GM19043 (cell line): ENCODE results near the gene HS6ST1.
"Not testable (repeated sequence)": the region's sequence is repeated elsewhere in the genome, so short reads cannot be mapped to it uniquely, and the experiment has no call there.

ENCODE experiments used
- ATAC-seq: cut with Tn5 transposase; IDR thresholded peaks from one replicate; pipeline ENCODE4 v1.9.1; 2021; ENCODE audit warnings: low read depth; ENCODE audit not compliant: unreplicated experiment

Gene HS6ST1

DNA sequence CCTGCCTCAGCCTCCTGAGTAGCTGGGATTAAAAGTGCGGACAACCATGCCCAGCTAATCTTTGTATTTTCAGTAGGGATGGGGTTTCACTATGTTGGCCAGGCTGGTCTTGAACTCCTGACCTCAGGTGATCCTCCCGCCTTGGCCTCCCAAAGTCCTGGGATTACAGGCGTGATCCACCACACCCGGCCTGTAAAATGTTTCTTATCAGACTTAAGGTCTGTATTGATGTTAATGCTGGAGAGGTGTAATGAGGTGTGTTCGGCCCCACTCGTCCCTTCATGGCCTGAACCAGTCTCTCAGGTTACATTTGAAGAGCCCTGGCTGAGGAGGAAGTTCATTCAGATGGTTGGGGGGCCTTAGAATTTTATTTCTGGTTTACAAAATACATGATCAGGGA, 66.6 kb downstream of the HS6ST1 start:
- not testable (repeated sequence) for ATAC-seq

DNA sequence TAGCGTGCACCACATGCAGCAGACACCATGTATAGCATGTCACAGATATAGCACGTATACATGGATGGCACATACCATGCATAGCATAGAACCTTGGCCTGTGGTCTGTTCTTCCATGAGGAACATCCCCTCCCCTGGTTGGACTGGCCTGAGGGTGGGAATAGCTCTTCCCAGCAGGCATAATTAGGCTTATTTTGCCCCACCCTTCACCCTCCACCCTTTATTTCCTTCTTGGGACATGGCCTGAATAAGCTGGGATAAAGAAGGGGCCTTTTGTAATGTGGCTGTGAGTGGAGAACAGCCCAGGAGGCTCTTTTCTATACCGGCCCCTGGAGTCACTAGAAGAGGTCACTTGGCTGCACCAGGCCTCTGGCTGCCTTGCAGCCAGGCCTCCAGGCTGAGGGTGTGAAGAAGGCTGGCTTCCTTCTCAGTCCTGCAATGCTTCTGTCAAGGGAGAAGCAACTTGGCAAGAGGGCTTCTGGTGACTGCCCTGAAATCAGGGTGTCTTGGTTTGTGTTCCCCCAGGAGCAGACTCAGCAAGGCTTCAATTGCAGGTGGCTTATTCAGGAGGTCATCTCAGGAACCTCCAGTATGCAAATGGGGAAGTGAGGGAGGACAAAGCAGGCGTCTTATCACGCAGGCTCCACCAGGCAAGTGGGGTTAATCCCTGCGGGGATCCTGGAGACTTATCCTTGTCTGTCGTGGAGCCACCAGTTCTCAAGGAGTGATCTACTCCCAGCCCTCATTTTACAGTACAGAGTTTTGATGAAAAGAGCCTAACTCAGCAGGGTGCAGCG, 68.2 kb downstream of the HS6ST1 start:
- no peak for ATAC-seq

DNA sequence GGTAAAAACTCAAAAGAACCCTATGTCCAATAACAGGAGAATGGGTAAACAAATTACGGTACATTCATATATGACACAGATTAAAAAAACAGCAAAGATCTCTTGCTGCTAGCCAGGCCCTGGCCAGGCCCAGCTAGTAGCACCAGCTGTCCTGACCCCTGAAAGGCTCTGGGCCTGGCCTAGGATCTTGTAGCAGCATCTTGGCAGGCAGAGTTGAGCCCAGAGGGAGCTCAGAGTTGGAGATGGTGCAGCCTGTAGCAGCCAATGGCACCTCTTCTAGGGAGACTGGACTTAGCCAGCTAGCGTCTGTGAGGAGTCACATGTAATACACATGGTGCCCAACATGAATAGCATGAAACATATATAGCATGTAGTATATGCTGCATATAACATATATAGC, 69.1 kb downstream of the HS6ST1 start:
- no peak for ATAC-seq

DNA sequence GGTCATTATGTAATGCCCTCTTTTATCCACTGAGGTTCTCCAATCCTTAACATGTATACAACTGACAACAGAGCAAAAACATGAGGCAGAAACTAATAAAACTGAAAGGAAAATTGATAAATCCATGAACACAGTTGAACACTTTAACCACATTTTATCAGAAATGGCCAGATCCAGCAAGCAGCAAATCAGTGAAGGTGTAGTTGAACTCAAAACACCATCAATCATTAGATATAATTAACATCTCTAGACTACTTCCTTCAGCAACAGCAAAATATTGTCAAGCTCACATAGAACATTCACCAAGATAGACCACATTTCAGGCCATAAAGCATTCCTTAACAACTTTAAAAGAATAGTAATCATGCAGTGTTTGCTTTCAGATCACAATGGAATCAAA, 72.9 kb downstream of the HS6ST1 start:
- ATAC-seq: no peak

DNA sequence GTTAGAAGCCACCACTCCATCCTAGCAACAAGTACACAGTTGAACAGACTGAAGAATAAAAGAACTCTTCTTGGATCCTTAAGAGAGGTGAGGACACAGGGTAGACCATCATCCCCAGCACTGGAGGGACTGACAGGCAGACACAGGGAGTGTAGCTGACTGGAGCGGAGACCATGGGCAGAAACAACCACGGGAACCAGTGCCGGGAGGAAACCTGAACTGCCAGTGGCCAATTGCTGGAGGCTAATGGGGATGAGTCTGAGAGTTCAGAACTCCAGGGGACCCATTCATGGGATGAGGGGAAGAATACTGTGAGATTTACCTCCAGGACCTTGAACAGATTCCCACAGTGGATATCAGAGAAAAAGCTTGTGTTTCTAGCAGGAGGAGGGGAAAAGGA, 76.8 kb downstream of the HS6ST1 start:
- ATAC-seq: no peak

DNA sequence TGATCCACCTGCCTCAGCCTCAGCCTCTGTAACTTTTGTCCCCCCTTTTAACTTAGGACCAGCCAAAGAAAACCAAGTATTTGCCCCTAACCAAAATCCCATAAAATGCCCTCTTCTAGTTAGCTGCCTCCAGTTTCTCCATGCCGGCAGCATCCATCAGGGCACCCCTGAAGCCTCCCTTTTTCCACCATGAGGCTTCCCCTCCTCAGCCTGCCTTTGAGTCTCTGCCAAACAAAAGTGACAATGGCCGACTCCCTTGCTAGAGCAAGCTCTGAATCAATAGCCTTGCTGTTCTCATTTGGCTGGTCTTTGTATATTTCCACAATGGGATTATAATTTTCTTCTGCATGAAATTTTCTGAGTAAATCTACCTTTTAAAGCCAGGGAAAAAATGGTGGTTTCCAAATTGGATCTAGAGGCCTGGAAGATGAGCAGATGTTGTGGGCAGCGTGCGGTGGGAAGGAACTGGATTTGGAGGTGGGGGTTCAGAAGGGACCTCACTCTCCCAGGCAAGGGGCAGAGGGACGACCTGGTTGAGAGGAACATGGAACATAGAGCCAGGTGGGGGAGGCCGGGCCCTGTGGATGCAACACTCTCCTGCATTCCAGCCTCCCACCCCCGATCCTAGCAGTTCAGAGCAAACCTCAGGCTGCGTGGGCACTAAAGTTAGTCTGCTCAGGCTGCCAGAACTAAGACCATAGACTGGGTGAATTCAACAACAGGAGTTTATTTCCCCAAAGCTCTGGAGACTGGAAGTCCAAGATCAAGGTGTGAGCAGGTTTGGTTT, 80.6 kb downstream of the HS6ST1 start:
- ATAC-seq: no peak

DNA sequence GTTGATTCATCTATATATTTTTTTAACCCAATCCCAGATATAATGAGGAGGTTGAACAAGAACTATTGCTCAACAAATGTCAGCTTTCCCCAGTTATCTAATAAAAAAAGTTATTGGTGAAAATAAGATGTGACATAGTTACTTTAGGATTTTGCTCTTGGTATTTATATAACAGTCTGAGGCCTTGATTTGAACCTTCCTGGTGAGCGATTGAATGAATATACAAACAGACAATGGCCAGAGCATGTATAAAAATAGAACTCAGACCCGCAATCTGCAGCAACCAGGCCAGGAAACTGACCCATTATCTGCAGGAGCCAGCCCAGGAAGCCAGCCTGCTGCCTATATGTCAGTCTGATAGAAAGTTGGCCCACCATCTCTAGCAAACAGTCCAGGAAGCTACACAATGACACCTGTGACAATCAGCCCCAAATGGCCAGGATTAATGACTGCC, 81.6 kb downstream of the HS6ST1 start:
- no peak for ATAC-seq

DNA sequence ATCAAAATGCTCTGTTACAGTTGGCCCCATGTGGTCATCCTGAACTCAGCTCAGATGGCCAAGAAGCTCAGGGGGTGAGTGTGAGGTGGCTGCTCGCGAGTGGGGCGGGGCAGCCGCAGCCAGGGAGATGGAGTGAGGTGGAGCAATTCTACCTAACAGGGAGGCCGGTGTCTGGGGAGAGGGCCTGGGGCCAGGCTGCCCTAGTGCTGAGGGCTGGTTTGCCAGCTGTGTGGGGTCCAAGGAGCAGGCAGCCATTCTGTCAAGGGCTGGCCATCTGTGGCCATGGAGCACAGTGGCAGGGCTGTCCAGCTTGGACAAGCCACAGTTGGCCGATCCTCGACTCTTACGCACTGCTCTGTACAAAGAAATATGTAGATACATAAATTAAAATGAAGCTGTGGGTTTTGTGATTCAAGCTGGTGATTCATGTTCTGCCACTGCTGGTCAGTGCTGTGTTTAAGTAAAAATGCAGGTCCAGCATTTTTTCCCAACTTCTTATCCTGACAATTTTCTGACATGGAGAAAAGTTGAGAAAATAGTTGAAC, 82.1 kb downstream of the HS6ST1 start:
- ATAC-seq: no peak

DNA sequence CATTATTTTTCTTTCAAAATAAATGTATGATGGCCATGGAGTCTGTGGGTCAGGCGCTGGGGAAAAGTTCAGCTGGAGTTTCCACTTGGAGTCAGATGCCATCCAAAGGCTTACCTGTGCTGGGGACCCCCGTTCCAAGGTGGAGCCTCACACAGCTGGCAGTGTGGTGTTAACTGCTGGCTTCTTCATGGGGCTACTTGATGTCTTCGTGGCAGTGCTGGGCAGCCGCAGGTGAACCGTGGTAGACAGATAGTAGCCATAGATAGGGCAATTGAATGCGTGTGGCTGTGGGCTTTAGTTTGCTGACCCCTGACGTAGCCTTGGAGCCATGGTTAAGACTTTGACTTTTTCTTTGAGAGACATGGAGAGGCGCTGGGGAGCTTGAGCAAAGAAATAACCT, 83.1 kb downstream of the HS6ST1 start:
- ATAC-seq: no peak

DNA sequence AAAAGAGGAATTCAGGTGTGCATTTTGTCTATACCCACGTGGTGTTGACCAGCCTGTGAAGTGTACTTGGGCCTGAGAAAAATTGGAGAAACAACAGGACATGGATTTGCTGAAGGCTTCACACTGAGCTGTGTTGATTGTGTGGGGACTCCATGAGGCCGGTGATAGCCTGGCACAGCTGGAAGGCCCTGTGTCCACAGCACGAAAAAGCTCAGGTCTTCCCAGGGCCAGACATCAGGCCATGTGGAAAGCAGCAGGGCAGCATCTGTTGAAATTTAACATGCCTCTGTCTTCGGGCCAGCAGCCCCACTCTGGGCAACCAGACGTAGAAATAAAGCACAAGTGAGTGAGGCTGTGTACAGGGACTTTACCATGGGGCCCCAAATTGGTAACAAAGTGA, 84.1 kb downstream of the HS6ST1 start:
- ATAC-seq: no peak

DNA sequence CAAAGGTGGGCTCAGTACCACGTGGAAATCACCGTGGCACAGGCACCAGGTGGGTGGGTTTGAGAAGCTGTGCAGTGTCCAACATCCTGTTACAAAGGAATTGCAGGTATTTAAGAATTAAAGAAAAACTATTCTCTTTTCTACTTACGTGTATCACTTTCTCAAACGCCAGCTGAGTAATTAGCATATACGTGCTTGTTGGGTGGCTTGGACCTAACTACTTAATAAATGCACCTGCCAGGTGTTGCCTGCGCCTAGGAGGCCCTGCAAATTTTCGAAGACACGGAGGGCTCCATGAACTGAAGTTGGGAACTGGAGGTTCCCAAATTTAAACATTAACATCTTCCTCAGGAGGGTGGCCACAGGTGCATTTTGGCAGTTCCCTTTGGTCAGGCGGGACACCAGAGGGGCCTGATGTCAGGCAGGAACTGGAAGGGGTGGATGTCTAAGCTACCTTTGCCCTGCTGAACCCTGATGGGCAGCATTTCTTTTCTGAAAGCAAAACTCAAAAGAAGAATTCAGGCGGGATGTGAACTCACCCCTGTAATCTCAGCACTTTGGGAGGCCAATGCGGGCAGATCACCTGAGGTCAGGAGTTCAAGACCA, 84.8 kb downstream of the HS6ST1 start:
- ATAC-seq: no peak

DNA sequence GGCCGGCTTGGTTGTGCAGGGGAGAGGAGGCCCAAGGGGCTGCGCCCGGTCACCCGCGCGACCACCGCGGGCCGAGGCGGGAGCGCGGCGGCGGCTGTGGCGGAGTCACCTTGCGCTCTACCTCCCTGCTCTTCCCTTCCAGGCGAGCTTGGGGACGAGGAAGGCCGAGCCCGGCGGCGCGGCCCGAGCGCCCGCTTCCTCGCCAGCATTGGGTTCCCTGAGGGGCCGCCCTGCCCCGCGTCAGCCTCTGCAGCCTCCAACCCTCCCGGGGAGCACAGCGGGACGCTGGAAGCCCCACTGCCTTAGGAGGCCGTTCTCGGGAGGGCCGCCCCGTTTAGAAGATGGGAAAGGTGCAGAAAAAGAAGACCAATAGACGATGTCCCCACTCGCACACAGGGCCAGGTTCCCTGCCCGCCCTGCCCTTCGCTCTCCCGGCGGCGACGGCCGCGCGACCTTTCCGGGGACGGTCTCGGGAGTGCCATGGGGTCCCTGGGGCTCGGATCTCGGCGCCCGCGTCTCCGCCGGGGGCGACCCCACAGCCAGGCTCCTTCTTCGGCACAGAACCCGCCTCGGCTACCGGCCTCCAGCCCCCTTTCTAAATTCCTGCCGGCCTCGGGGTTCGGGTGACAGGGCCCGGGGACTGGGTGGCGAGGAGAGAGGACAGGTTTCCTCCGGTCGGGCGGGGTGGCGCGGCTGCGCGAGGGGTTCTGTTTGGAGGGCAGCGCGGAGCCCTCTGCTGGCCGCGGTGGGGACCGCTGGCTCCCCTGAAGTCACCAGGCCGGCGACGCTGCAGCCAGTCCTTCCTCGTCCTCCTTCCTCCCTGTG, 85.5 kb downstream of the HS6ST1 start:
- peak; percentile 98 for ATAC-seq

DNA sequence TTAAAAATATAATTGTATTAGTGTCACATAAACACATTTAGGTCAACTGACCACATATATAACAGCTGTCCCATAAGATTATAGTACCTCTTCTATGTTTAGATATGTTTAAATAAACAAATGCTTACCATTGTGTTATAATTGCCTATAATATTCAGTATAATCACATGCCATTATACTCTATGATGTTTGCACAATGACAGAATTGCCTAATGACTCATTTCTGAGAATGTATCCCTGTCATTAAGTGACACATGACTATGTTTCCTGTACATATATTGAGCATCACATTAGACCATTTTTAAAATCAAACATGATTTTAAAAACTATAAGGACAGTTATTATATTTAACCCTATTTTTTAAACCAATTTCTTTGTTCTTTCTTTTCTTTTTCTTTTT, 89.8 kb downstream of the HS6ST1 start:
- ATAC-seq: no peak

DNA sequence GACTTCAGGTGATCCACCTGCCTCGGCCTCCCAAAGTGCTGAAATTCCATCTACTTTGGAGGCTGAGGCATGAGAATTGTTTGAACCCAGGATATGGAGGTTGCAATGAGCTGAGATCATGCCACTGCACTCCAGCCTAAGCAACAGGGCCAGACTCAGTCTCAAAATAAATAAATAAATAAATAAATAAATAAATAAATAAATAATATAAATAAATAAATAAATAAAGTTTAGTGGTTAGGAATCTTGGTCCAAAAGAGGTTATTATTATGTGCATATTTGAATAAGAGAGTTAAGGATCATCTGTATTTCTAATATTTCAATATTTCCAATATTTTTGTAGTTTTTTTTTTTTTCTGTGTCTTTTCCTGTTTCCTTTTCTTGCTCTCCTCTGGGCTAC, 90.8 kb downstream of the HS6ST1 start:
- no peak for ATAC-seq

DNA sequence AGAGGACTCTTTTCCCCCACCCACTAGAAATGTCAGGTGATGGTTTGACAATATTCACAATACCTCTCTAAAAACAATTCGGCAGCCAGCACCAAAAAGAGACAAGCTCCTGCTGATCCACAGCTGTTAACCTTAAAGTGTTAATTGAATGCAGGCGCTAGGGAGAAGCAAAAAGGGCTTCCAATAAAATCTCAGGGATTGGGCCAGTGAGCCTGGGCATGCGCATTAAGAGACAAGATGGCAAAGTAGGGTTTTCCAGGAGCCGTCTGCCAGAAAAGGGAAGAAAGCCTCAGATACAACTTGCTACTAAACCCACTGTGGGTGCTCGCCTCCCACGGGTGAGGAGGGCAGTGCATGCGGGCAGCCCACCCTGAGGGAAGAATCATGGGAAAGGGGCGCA, 98.8 kb downstream of the HS6ST1 start:
- ATAC-seq: no peak

DNA sequence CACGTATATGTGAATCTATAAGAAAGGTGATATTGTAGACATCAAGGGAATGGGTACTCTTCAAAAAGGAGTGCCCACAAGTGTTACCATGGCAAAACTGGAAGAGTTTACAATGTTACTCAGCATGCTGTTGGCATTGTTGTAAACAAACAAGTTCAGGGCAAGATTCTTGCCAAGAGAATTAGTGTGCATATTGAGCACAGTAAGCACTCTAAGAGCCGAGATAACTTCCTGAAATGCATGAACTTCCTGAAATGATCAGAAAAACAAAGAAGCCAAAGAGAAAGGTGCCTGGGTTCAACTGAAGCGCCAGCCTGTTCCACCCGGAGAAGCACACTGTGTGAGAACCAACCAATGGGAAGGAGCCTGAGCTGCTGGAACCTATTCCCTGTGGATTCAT, 101.0 kb downstream of the HS6ST1 start:
- no peak for ATAC-seq

DNA sequence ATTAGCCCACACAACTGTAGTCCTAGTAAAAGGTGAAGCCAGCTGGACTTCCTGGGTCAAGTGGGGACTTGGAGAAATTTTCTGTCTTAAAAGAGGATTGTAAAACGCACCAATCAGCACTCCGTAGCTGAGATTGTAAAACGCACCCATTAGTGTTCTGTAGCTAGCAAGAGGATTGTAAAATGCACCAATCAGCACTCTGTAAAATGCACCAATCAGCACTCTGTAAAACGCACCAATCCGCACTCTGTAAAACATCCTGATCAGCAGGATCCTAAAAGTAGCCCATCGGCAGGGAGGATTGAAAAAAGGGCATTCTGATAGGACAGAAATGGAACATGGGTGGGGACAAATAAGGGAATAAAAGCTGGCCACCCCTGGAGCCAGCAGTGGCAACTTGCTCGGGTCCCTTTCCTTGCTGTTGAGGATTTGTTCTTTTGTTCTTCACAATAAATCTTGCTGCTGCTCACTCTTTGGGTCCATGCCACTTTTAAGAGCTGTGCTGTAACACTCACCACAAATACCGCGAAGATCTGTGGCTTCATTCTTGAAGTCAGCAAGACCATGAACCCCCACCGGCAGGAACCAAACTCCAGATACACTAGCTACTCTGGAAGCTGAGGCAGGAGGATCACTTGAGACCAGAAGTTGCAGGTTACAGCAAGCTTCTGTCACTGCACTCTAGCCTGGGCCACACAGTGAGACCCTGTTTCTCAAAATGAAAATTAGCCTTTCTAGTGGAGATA, 102.6 kb downstream of the HS6ST1 start:
- ATAC-seq: no peak
